ENCODE results near the gene CYBRD1.

Gene CYBRD1

GRCh38 chr2:171547720-171548119 lies 25.4 kb downstream of the CYBRD1 start:
- Histone ChIP-seq H3K27me3 (replicated peaks) (no peaks in the 10 kb centered on the region), H3K36me3 (replicated peaks) (no peaks in the 10 kb centered on the region), H3K27ac (no peak overlapping the region), H3K4me3 (ENCODE audit: low read depth, low read length) (no peak overlapping the region)
- no peak for DNase-seq
- TF ChIP-seq CTCF (IDR thresholded peaks at IDR 0.05; ENCODE audit: low read depth, low read length, missing control alignments) = no peak
- in situ Hi-C loops (cut with HindIII; ENCODE audit: low pct_ligation_motif_present, low sequenced_read_pairs) = no loop called here

GRCh38 chr2:171550613-171551012 lies 28.3 kb downstream of the CYBRD1 start:
- no peak overlapping the region for H3K4me3 ChIP-seq (ENCODE audit: low read depth, low read length)

GRCh38 chr2:171551836-171552235 lies 29.6 kb downstream of the CYBRD1 start:
- H3K36me3 ChIP-seq (replicated peaks) = peaks cover 4% of the 10 kb centered on the region
- DNase-seq = no peak

More at GRCh38 chr2:171550613-171551012, 28.3 kb downstream of the CYBRD1 start:
- TF ChIP-seq CTCF (IDR thresholded peaks at IDR 0.05; ENCODE audit: low read depth, low read length, missing control alignments) = no peak
- Histone ChIP-seq H3K27ac (no peak overlapping the region), H3K27me3 (replicated peaks) (no peaks in the 10 kb centered on the region), H3K36me3 (replicated peaks) (peaks cover 4% of the 10 kb centered on the region)
- no peak for DNase-seq
- in situ Hi-C loops (cut with HindIII; ENCODE audit: low pct_ligation_motif_present, low sequenced_read_pairs) = no loop called here

GRCh38 chr2:171553236-171553635 lies 31.0 kb downstream of the CYBRD1 start:
- no peak for TF ChIP-seq CTCF (IDR thresholded peaks at IDR 0.05; ENCODE audit: low read depth, low read length, missing control alignments)
- H3K27me3 ChIP-seq (replicated peaks) = no peaks in the 10 kb centered on the region
- H3K27ac ChIP-seq = no peak overlapping the region
- in situ Hi-C loops (cut with HindIII; ENCODE audit: low pct_ligation_motif_present, low sequenced_read_pairs) = no loop called here
- DNase-seq = no peak
- H3K36me3 ChIP-seq (replicated peaks) = peaks cover 4% of the 10 kb centered on the region
- no peak overlapping the region for H3K4me3 ChIP-seq (ENCODE audit: low read depth, low read length)

More at GRCh38 chr2:171551836-171552235, 29.6 kb downstream of the CYBRD1 start:
- in situ Hi-C loops (cut with HindIII; ENCODE audit: low pct_ligation_motif_present, low sequenced_read_pairs) = no loop called here
- no peaks in the 10 kb centered on the region for H3K27me3 ChIP-seq (replicated peaks)
- TF ChIP-seq CTCF (IDR thresholded peaks at IDR 0.05; ENCODE audit: low read depth, low read length, missing control alignments) = no peak
- H3K4me3 ChIP-seq (ENCODE audit: low read depth, low read length) = no peak overlapping the region
- H3K27ac ChIP-seq = no peak overlapping the region

GRCh38 chr2:171553858-171554257 lies 31.6 kb downstream of the CYBRD1 start:
- Histone ChIP-seq H3K27me3 (replicated peaks) (no peaks in the 10 kb centered on the region), H3K27ac (no peak overlapping the region), H3K4me3 (ENCODE audit: low read depth, low read length) (no peak overlapping the region), H3K36me3 (replicated peaks) (peaks cover 4% of the 10 kb centered on the region)
- no peak for TF ChIP-seq CTCF (IDR thresholded peaks at IDR 0.05; ENCODE audit: low read depth, low read length, missing control alignments)
- in situ Hi-C loops (cut with HindIII; ENCODE audit: low pct_ligation_motif_present, low sequenced_read_pairs) = no loop called here
- DNase-seq = no peak

- no peaks in the 10 kb centered on the region for H3K27me3 ChIP-seq (replicated peaks)
- no peak overlapping the region for H3K4me3 ChIP-seq (ENCODE audit: low read depth, low read length)
- no peak for DNase-seq
- in situ Hi-C loops (cut with HindIII; ENCODE audit: low pct_ligation_motif_present, low sequenced_read_pairs) = no loop called here
- peaks cover 4% of the 10 kb centered on the region for H3K36me3 ChIP-seq (replicated peaks)
- no peak for TF ChIP-seq CTCF (IDR thresholded peaks at IDR 0.05; ENCODE audit: low read depth, low read length, missing control alignments)
- no peak overlapping the region for H3K27ac ChIP-seq
Measured at GRCh38 chr2:171554991-171555615, 32.8 kb downstream of the CYBRD1 start.

Data from brain microvascular endothelial cell (primary cell).